ENCODE results near the gene SPAG7.

The SPAG7 gene

DNA sequence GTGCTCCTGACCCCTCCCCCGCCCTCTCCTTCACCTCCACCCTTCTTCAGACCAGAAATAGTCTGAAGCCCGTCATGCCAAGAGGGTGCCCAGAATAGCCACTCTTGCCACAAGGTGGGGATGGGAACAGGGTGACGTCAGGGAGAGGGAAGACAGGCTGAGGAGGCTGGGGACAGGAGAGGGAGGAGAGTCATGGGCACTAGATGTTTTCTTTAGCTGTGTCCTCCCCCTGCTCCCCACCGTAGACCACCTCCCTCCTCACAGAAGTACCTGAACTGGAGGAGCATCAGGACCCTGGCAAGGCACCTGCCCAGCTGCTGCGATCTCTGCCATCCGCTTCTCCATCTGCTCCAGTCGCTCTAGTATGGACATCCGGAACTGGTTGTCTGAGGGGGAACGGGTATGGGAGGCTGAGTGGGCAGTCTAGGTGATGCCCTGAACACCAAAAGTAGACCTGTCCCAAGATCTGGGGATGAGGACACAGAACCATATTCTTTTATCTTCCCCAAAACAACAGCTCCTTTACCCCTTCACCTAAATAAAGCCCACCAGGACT, 6.6 kb upstream of the SPAG7 start:
- DNase-seq, result no peak

DNA sequence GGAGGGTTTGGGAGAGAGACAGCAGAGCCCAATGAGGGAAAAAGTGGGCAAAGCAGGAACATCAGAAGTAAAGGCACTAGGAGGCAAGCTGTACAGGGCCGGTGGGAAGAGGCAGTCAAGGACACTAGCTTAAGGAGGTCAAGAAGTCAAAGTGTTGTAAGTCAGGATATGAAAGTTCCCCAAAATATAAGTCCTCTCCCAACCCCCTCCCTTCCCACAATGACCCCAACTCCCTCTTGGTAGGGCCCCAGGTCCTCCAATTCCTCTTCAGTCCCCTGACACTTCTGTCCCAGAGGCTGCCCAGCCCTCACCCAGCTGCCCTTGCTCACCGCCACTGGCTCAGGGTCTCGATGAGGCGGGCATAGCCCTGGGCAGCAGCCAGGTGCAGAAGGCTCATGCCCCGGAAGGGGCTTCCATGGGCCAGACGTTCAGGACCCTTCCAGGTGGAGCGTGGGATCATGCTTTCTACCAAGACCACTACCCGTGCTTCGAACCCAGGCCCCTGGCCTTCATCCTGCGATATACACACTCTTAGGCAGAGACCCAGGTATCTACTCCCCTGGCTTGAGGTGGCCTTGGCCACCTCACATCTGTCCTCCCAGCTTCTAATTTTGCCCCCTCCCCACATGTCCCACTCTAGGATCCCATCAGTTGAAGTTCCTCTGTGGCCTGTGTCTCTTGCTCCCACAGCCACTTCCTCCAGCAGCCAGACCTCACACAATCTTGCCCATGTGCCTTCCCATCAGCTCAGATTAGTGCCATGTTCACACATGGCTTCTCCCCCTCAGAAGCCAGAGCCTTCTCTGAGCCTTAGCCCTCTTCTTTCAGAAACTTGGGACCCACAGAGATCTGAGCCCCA, 5.9 kb upstream of the SPAG7 start:
- no peak for DNase-seq

GRCh38 chr17:4972752-4973151, 5.1 kb upstream of the SPAG7 start:
- no peak for DNase-seq

GRCh38 chr17:4972322-4972721, 4.7 kb upstream of the SPAG7 start:
- no peak for DNase-seq

DNA sequence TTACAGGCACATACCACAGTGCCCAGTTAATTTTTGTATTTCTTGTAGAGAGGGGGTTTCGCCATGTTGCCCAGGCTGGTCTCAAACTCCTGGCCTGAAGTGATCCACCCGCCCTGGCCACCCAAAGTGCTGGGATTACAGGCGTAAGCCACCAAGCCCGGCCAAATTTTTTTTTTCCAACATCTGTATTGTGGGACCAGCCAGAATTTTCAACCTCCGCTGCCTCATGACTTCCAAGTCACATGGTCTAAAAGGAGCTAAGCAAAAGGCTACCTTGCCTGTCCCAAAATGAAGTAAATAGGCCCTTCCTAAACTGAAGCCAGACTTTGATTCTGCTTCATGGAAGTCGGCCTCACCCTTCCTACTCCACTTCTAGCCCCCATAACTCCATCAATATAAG, 4.2 kb upstream of the SPAG7 start:
- no peak for DNase-seq

DNA sequence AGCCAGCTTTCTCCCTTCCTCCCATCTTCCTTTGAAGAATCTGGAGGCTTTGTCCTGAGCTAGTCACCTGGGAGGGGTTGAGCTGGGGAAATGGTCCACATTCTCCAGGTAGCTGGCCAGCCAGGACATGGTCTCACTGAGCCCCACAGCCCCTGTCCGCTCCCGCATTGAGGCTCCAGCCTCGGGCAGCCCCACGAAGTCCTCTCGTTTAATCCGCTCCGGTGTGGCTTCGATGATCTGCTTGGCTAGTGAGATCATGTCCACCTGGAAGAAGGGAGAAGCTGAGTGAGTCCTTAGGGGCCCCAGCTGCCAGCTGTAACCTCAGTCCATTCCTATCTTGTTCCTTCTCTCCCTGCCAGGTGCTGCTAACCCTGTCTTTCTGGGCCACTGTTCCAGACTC, 2.7 kb upstream of the SPAG7 start:
- DNase-seq, result no peak

DNA sequence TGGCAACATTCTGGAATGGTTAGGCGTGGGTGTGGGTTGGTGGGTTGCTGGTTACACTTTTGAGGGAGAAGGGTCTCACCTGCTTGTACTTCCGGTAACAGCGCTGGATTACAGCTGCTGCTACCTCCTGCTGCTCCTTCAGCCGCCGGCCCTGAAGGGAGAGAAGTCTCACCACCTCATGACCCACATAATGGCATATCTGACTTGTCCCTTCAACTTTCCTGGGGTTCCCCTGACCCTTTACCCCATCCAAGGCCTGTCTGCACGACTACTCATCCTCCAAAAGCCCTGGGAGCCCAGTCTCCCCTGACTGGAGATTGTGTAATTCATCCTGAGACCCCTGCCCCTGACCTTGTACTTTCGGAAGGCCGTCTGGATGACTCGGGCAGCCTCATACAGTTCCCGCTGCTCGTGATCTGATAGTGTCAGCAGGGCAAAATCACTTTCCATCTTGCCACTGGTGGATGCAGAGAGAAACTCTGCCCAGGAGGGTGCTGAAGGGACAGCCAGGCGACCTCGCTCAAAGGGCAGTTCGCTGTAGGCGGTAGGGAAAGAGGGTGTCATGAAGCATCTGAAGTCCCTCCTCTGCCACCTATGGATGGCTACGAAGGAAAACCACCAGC, 2.0 kb upstream of the SPAG7 start:
- DNase-seq, result no peak

DNA sequence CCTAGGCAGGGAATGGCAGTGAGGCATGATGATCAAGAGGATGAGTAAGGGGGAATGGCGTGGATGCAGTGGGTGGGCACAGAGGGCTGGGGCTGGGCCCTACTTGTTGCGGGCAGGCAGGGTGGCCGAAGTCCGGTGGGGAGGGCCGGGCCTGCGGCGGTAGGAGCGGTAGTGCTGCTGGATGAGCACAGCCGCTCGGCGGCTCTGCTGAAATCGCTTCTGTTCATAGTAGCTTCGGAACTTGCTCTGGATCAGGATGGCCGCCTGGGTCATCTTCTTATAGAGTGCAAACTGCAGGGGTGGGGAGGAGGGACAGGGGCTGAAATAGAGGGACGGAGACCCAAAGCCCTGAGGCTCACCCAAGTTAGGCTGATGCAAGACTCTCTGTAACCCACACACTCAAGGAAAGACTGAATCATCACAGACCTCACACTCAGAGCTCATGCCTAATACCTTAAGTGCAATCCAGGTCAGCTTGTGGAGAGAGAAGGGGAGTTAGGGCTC, 1.5 kb upstream of the SPAG7 start:
- DNase-seq, result no peak

- no peak for DNase-seq
Measured at GRCh38 chr17:4968486-4969046, 949 bp upstream of the SPAG7 start.

GRCh38 chr17:4966844-4967538, 626 bp downstream of the SPAG7 start:
- DNase-seq, result peak; percentile 99

DNA sequence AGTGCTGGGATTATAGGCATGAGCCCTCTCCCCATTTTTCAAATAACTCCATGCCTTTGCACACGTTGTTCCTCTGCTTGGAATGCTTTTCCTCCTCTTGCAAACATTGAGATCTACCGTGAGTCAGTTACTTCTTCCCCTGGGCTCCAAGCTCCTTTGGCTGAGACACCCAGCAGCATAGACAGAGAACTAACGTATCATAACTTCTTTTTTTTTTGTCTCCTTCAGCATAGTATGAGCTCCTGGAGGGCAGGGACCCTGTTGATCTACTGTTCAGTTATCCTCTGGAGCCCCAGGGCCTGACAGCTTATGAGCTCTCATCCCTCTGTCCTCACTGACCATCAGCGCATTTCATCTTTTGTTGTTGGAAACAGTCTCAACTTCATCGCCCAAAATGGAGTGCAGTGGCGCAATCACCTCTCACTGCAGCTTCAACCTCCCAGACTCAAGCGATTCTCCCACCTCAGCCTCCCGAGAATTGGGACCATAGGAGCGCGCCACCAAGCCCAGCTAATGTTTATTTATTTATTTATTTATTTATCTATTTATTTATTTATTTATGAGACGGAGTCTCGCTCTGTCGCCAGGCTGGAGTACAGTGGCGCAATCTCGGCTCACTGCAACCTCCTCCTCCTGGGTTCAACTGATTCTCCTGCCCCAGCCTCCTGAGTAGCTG, 2.2 kb downstream of the SPAG7 start:
- no peak for DNase-seq

GRCh38 chr17:4960279-4960922, 7.2 kb downstream of the SPAG7 start:
- DNase-seq, result no peak

- no peak for DNase-seq
Measured at GRCh38 chr17:4959261-4959965, 8.2 kb downstream of the SPAG7 start.

GRCh38 chr17:4958102-4958501, 9.5 kb downstream of the SPAG7 start:
- DNase-seq, result no peak

DNA sequence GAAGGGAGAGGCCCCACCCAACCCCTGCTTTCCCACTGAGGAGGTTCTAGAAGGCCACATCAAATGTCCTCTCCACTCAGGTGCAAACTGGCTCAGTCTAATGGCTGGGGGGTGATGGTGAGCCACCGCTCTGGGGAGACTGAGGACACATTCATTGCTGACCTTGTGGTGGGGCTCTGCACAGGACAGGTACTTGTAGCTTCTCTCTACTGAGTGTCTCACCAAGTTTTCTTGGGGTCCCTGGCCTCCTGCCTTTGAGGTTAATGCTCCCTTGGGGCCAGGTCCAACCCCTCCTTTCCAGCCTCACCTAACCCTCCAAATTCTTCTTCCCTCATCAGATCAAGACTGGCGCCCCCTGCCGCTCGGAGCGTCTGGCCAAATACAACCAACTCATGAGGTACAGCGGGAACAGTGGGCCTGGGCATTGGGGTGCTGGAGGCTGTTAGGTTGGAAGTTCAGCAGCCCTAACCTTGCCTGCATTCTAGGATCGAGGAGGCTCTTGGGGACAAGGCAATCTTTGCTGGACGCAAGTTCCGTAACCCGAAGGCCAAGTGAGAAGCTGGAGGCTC, 11.0 kb downstream of the SPAG7 start:
- no peak for DNase-seq

- no peak for DNase-seq
Measured at GRCh38 chr17:4955091-4955490, 12.5 kb downstream of the SPAG7 start.

DNA sequence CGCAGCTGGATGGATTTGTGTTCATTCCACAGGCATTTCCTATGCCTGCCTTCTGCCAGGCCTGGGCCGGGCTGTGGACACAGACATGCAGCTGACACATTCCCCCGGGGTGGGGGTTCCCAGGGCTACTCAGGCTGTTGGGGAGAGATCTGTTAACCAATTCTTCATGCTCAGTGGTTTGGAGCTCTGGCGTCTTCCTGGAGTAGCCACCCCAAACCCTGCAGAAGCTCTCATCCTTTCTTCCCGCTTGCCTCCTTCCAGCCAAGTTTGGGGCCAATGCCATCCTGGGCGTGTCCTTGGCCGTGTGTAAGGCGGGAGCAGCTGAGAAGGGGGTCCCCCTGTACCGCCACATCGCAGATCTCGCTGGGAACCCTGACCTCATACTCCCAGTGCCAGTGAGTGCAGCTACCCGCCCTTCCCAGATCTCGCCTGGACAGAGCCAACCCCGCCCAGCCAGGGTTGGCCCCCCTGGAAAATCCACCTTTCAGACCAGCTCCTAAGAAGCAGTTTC, 14.1 kb downstream of the SPAG7 start:
- no peak for DNase-seq

GRCh38 chr17:4951486-4951885, 16.1 kb downstream of the SPAG7 start:
- DNase-seq, result no peak

- DNase-seq, result peak; percentile 33
Measured at GRCh38 chr17:4950746-4951204, 16.8 kb downstream of the SPAG7 start, which contains the start of gene ENO3. Gene ENO3, plus strand, starts transcription at chr17:4951119. Its CDS starts 711 bp downstream, at chr17:4951830.

GRCh38 chr17:4950075-4950745, 17.4 kb downstream of the SPAG7 start:
- DNase-seq, result no peak

Measured in NCI-H1694 treated with DMSO at 0.1 percent for 48 hours (cell line).